ENCODE data around the gene CORIN.

DNA sequence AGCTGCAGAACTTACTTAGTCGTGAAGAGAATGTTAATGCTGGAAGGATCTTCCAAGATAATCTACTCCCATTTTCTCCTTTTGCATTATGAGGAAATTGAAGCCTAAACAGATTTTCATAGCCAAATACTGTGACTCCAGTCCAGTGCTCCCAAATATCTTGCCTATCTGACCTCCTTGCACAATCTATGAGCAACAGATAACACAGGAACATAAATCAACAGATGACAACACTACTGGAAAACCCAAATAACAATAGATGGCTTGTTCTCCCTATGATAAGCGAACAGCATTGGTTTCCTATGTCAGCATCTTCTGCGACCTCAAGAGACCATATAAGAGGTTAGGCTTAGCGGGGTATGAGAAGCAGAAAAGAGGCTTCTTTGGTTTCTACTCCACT, 88.0 kb downstream of the CORIN start:
- TF ChIP-seq, protein P1, sequence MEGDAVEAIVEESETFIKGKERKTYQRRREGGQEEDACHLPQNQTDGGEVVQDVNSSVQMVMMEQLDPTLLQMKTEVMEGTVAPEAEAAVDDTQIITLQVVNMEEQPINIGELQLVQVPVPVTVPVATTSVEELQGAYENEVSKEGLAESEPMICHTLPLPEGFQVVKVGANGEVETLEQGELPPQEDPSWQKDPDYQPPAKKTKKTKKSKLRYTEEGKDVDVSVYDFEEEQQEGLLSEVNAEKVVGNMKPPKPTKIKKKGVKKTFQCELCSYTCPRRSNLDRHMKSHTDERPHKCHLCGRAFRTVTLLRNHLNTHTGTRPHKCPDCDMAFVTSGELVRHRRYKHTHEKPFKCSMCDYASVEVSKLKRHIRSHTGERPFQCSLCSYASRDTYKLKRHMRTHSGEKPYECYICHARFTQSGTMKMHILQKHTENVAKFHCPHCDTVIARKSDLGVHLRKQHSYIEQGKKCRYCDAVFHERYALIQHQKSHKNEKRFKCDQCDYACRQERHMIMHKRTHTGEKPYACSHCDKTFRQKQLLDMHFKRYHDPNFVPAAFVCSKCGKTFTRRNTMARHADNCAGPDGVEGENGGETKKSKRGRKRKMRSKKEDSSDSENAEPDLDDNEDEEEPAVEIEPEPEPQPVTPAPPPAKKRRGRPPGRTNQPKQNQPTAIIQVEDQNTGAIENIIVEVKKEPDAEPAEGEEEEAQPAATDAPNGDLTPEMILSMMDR (IDR thresholded peaks at IDR 0.05 in 2 of 3, conservative IDR thresholded peaks at IDR 0.05 in 1 of 3; ENCODE audit: control insufficient read depth in 2 of 3, extremely low read depth in 1 of 3, insufficient read depth in 1 of 3, low read depth in 3 of 3, low read length in 3 of 3) = no peak
- TF ChIP-seq, protein P2, sequence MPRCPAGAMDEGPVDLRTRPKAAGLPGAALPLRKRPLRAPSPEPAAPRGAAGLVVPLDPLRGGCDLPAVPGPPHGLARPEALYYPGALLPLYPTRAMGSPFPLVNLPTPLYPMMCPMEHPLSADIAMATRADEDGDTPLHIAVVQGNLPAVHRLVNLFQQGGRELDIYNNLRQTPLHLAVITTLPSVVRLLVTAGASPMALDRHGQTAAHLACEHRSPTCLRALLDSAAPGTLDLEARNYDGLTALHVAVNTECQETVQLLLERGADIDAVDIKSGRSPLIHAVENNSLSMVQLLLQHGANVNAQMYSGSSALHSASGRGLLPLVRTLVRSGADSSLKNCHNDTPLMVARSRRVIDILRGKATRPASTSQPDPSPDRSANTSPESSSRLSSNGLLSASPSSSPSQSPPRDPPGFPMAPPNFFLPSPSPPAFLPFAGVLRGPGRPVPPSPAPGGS (IDR thresholded peaks at IDR 0.05; ENCODE audit: borderline replicate concordance, insufficient read depth, low read depth, low read length, poor library complexity, severe bottlenecking) = no peak
- TF ChIP-seq RFX5 (IDR thresholded peaks at IDR 0.05; ENCODE audit: low read depth, low read length) = no peak
- no peak for TF ChIP-seq EZH2 (IDR thresholded peaks at IDR 0.05; ENCODE audit: borderline replicate concordance, control insufficient read depth, low read depth, low read length)
- TF ChIP-seq, protein P3, sequence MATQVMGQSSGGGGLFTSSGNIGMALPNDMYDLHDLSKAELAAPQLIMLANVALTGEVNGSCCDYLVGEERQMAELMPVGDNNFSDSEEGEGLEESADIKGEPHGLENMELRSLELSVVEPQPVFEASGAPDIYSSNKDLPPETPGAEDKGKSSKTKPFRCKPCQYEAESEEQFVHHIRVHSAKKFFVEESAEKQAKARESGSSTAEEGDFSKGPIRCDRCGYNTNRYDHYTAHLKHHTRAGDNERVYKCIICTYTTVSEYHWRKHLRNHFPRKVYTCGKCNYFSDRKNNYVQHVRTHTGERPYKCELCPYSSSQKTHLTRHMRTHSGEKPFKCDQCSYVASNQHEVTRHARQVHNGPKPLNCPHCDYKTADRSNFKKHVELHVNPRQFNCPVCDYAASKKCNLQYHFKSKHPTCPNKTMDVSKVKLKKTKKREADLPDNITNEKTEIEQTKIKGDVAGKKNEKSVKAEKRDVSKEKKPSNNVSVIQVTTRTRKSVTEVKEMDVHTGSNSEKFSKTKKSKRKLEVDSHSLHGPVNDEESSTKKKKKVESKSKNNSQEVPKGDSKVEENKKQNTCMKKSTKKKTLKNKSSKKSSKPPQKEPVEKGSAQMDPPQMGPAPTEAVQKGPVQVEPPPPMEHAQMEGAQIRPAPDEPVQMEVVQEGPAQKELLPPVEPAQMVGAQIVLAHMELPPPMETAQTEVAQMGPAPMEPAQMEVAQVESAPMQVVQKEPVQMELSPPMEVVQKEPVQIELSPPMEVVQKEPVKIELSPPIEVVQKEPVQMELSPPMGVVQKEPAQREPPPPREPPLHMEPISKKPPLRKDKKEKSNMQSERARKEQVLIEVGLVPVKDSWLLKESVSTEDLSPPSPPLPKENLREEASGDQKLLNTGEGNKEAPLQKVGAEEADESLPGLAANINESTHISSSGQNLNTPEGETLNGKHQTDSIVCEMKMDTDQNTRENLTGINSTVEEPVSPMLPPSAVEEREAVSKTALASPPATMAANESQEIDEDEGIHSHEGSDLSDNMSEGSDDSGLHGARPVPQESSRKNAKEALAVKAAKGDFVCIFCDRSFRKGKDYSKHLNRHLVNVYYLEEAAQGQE (IDR thresholded peaks at IDR 0.05; ENCODE audit: low read depth, low read length) = no peak
- no peak for TF ChIP-seq TCF7 (IDR thresholded peaks at IDR 0.05; ENCODE audit: borderline replicate concordance)
- no peak for TF ChIP-seq MTA3 (IDR thresholded peaks at IDR 0.05; ENCODE audit: borderline replicate concordance, low read length)
- TF ChIP-seq SP1 (IDR thresholded peaks at IDR 0.05; ENCODE audit: low read depth, low read length) = no peak
- TF ChIP-seq RAD21 (IDR thresholded peaks at IDR 0.05; ENCODE audit: insufficient read depth, low read depth, low read length) = no peak
- no peak for TF ChIP-seq POLR2AphosphoS5 (IDR thresholded peaks at IDR 0.05; ENCODE audit: low read length)
- no peak for TF ChIP-seq BCLAF1 (IDR thresholded peaks at IDR 0.05)
- no peak for TF ChIP-seq CHD2 (IDR thresholded peaks at IDR 0.05; ENCODE audit: borderline replicate concordance, low read depth, low read length)
- no peak for TF ChIP-seq GABPA (IDR thresholded peaks at IDR 0.05; ENCODE audit: low read depth)
- TF ChIP-seq ETV6 (conservative IDR thresholded peaks at IDR 0.05 in 1 of 2, IDR thresholded peaks at IDR 0.05 in 1 of 2; ENCODE audit: borderline replicate concordance in 1 of 2, low read depth in 1 of 2) = no peak

Measured in GM12878 (cell line).